COLO829 (cell line): ENCODE results near the gene NCK2.

Source experiments
- DNase-seq: peaks from one replicate; pipeline ENCODE4 v3.0.0; 2012; ENCODE audit warnings: low spot score

The NCK2 gene

DNA sequence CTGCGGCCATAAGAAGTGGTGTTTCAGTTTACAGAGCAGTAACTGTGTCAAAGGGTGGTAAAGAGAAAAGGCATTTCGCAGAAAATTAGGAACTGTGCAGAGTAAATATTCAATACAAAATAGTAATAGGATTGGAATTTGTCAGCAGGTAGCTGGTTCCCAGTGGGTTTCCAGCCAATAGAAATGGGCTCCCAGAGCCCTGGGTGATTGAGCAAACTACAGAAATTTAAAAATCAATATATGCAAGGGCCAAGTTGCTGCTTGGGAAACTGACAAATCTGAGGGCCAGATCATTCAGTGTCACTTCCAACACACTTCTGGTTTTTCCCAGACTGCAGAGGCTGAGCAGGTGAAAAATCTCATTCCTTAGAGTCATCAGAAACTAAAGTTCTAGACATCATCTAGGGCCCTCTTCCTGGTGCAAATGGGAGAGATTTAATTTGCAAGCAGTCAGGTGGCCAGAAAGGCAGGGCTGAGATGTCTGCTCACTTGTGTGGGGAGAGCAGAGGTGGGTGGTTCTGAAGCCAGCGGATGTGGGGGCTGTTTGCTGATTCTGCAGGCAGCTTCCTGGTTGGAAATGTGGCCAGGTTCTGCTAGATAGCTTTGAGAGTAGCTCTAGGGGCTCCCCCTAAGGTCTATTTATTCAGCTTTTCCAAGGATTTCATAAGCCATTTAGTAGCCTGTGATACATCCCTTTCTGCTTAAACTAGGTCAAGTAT is 182.4 kb downstream of the NCK2 start:
- no peak for DNase-seq

DNA sequence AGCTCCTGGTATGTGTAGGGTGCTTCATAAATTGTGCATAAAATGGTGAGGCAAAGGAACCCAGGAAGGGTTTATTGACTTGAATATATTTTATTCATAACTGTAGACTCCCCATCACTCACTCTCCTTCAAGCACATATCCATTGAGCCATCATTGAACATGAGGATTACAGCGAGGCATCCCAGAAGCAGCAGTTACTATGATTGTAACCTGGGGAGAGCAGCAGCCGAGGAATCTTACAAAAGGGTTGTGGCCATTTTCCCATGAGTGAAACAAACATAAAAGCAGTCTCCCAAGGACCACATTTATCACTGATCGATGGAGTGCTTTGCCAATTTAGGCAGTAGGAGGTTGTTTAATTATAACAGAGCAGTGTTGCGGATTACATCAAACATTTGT is 183.4 kb downstream of the NCK2 start:
- no peak for DNase-seq

DNA sequence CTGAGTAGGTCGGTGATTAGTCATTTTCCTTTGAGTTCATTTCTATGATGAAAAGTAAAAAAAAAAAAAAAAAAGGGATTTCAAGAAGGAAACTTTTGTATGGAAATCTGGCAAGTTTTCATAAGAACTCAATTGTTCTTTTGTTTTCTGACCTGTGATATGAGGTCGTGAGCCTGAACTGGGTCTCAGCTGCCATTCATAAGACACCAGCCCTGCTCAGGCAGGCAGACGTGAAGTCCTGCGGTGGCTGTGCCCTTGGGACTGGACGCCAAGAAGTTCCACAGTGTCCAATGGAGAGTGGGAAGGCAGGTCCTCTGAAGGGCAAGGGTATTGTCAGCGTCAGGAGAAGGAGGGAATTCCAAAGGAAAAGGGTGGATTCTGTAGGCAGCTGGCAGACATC is 183.9 kb downstream of the NCK2 start:
- peak; percentile 96 for DNase-seq

DNA sequence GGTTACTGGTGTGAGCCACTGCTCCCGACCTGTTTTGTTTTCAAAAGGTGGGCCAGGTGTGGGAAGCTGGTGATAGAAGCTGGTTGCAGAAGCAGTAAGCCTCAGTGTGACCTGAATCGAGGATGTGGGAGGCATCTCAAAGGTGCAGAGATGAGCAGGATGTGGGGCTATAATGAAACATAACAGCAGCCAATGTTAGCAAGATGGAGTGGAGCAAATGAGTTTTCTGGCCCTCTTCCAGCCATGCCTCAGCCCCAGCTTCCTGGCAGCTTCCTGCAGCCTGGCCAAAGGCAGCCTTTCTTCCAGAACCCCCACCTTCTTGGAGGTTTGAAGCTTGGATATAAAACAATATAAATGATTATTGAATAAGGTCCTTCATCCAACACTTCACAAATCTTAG is 184.8 kb downstream of the NCK2 start:
- DNase-seq: peak; percentile 63

DNA sequence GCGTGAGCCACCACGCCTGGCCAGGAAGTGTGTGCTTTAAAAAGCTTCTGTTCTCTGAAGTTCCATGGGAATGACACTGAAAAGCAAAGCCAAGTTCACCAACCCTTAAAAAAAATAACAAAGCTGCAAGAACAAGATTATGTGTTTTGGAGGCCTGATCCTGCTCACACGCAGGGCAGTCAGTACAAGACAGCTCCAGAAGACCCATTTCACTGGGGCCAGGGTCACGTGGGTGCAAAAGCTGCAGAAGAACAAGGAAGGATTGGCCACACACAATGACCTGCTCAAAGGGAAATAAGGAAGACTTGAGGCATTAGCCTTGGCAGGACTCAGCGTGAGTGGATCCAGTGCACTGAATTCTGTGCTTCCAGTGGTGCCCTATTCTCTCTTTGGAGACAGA is 187.9 kb downstream of the NCK2 start:
- no peak for DNase-seq

DNA sequence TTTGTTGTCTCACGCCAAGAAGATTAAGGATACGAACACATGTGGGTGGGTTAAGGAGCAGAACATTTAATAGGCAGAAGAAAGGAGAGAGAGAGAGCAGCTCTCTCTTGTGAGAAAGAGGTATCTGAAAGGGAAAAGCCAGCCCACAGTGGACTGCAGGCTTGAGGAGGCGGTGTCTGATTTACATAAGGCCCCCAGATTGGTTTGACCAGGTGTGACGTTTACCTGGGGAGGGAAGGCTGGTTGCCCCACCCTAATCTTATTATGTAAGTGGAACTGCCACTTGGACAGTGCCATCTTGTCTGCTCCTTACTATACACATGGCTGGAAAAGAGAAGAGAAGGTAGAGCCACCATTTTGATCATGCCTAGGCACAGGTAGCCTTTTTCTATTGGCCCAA is 189.2 kb downstream of the NCK2 start:
- DNase-seq: no peak

DNA sequence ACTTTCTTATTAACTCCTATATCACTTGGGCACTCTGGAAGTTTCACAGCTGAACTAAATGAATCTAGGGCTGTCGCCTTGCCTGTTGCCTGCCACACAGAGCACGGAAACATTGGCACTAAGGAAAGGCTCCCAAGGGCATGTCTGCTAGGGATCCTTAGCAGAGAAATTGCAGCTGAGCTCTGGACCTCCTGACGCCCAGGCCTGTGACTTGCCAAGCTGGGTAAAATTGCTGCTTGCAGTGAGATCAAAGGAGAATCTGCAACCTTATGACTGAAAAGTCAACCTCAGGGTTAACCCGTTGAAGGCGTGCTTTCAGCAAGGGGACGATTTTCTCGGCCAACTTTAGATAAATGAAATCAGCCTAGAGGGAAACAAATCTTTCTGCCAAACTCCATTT is 189.8 kb downstream of the NCK2 start:
- DNase-seq: peak; percentile 82

DNA sequence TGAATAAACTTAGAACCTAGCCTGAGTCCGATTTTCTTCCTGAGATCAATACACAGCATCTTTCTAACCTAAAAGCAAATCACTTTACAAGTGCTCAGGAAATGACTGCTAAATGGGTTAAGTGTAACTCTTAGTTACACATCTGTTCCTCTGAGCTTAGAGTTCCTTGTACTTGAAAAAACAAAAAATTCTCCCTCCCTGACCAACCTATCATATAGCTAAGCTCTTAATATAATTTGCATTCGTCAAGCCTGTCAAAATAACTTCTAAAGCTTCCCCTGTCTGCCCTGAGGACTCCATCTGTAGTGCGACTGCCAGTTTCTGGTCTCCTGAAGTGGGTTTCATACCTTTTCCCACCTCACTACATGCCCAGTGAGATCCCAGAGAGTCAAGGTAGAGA is 190.4 kb downstream of the NCK2 start:
- no peak for DNase-seq

DNA sequence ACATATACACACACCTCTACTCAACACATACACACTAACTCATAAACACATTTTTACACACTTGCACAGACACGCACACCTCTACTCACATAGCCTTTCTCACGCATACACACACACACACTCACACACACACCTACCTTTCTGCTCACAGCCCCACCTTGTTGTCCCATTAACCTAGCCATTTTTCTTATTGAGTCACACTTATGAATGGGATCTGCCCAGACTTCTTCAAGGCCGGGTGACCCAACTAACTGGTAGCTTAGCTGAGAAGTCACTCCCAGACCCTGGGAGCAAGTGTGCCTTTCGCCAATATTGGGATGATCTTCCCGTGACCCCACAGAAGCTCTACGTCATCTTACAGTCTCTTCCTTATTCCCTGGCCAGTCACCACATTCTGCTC is 192.2 kb downstream of the NCK2 start:
- DNase-seq: no peak

DNA sequence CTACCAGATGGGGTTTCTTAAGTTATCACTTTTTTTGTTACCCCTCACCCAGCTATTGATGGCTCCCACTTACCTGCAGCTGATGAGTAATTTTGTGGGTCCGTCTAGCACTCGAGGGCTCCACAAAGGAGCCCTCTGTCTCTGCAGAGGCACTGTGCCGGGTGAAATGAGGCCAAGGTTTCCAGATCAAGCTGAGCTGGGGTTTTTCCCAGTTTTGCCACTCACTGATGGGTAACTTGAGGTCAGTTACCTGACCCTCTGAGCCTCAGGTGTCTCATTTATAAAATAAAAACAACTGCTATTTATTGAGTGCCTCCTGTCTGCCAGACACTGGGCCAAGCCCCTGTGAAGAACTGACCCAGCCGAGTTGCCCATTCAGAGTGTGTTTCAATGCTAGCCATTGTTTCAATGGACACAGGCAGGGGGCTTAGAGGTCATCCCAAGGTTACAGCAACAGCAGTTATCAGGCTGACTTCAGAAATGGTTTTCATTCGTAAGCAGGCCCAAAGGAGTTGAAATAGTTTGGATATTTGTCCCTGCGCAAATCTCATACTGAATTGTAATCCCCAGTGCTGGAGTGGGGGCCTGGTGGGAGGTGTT is 192.9 kb downstream of the NCK2 start:
- no peak for DNase-seq
